ENCODE measurements around the gene KLRD1. TPM values are rescaled to one million over a fixed set of nuclear protein-coding genes. Genes with fewer than 3 reads are reported as not detected.
"Not testable (repeated sequence)": the region's sequence is repeated elsewhere in the genome, so short reads cannot be mapped to it uniquely, and the experiment has no call there.

Gene KLRD1
- total RNA-seq, 1 donor from 2014 or later, result 3.5 TPM

DNA sequence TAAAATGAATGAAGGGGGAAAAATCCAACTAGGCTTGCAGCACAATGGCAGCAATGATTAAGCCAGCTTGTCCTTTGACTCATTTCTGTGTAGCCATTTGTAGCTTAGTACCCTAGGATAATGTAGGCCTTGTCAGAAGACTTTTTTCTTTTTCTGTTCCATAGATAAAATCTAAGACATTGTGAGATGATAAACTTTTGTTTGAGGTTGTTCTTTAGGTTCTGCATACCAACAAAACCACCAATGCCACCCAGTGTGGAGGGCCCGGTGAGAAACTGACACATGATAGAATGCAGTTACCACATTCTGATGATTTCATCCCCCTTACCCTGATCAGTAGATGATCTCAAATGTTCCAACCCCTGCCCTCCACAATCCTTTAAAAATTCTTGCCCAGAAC, 6.6 kb upstream of the KLRD1 start:
- no peaks in the 10 kb centered on the region for H3K27me3 Mint-ChIP-seq (ENCODE audit: low read depth)
- H3K36me3 Mint-ChIP-seq (ENCODE audit: low read depth), result peaks cover 14% of the 10 kb centered on the region
- no peak overlapping the region for H3K4me3 Mint-ChIP-seq (ENCODE audit: low read depth)
- DNase-seq (ENCODE audit: low spot score), result no peak
- peaks cover 59% of the 10 kb centered on the region for H3K4me1 Mint-ChIP-seq (ENCODE audit: low read depth)
- H3K27ac Mint-ChIP-seq, result peak overlapping the region; percentile 72
- intact Hi-C loops (cut with micrococcal nuclease), result loop anchor here (1.0 to 10.0 kb wide), 8 partner anchors 8 to 1274 kb away; partner anchors contain the start of gene CLEC2B
- peaks cover 20% of the 10 kb centered on the region for H3K9me3 Mint-ChIP-seq

DNA sequence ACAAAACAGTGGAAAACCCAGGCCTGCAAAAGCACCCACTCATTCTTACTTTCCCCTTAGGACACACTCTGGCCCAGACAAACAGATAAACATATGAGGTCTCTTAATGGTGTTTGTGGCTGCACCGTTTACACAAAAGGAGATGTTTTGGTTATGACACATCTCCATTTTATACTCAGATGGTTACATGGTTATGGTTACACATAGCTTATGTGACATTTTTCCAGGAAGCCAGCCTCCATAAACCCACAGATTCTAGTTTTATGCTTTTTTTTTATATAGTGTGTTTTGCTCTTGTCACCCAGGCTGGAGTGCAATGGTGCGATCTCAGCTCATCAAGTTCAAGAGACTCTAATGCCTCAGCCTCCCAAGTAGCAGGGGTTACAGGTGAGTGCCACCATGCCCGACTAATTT, 3.5 kb upstream of the KLRD1 start:
- intact Hi-C loops (cut with micrococcal nuclease), result loop anchor here (1.0 to 10.0 kb wide), 10 partner anchors 16 to 1277 kb away; partner anchors contain the start of genes CLEC2B and GABARAPL1
- peaks cover 14% of the 10 kb centered on the region for H3K36me3 Mint-ChIP-seq (ENCODE audit: low read depth)
- peaks cover 7% of the 10 kb centered on the region for H3K27me3 Mint-ChIP-seq (ENCODE audit: low read depth)
- no peak overlapping the region for H3K4me3 Mint-ChIP-seq (ENCODE audit: low read depth)
- DNase-seq (ENCODE audit: low spot score), result peak; percentile 18
- peaks cover 20% of the 10 kb centered on the region for H3K9me3 Mint-ChIP-seq
- H3K27ac Mint-ChIP-seq, result peak overlapping the region; percentile 34
- peaks cover 49% of the 10 kb centered on the region for H3K4me1 Mint-ChIP-seq (ENCODE audit: low read depth)

DNA sequence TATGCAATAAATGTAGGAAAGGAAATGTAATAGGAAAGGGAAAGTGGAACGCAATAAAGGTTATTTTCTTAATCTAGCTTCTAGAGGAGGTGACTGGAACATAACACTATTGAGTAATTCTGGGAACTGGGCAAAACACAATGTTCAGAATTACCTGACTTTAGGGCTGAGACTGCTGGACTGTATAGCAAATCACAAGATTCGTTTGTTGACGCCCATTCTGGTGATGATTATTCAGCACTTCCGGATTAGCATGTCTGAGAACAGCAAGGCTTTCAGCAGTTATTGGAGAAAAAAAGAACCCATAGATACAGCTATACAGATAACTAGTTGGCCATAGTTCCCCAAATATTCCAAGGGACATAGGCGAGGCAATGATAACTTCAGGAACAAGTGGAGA, 2.3 kb upstream of the KLRD1 start:
- peaks cover 46% of the 10 kb centered on the region for H3K4me1 Mint-ChIP-seq (ENCODE audit: low read depth)
- no peak overlapping the region for H3K27ac Mint-ChIP-seq
- peaks cover 15% of the 10 kb centered on the region for H3K9me3 Mint-ChIP-seq
- intact Hi-C loops (cut with micrococcal nuclease), result loop anchor here (2.0 to 10.0 kb wide), 4 partner anchors 59 to 511 kb away; no protein-coding TSS in a partner anchor
- DNase-seq (ENCODE audit: low spot score), result no peak
- H3K27me3 Mint-ChIP-seq (ENCODE audit: low read depth), result peaks cover 10% of the 10 kb centered on the region
- H3K36me3 Mint-ChIP-seq (ENCODE audit: low read depth), result peaks cover 14% of the 10 kb centered on the region
- H3K4me3 Mint-ChIP-seq (ENCODE audit: low read depth), result no peak overlapping the region

DNA sequence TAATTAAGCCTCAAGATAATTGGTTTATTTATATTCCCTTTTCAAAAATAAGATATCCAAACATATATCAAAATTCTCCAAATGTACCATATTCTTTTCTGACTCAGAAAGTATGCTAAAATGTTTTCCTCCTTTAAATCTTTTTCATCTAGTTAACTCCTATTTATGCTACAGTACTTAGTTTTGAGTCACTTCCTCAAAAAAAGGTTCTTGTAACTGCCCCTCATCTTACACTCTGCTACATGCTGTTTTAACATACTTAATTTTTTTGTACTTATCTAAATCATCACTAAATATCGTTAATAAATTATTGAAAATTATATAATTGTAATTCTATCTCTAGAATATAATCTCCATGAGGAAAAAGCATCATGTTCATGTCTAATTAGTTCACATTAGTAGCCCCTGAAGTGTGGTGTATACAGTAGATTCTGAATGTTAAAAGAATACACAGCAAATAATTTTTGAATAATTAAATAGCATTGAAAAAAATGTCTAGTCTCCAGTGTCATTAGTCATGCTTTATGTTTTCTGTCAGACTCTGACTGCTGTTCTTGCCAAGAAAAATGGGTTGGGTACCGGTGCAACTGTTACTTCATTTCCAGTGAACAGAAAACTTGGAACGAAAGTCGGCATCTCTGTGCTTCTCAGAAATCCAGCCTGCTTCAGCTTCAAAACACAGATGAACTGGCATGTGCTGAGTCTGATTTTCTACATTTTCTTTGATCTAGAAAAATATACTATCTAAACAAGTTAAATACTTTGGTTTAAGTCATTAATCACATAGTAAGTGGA, 3.5 kb downstream of the KLRD1 start:
- H3K4me3 Mint-ChIP-seq (ENCODE audit: low read depth), result no peak overlapping the region
- H3K27me3 Mint-ChIP-seq (ENCODE audit: low read depth), result peaks cover 14% of the 10 kb centered on the region
- no peaks in the 10 kb centered on the region for H3K9me3 Mint-ChIP-seq
- no peak overlapping the region for H3K27ac Mint-ChIP-seq
- intact Hi-C loops (cut with micrococcal nuclease), result no loop called here
- peaks cover 3% of the 10 kb centered on the region for H3K4me1 Mint-ChIP-seq (ENCODE audit: low read depth)
- no peak for DNase-seq (ENCODE audit: low spot score)
- H3K36me3 Mint-ChIP-seq (ENCODE audit: low read depth), result no peaks in the 10 kb centered on the region

DNA sequence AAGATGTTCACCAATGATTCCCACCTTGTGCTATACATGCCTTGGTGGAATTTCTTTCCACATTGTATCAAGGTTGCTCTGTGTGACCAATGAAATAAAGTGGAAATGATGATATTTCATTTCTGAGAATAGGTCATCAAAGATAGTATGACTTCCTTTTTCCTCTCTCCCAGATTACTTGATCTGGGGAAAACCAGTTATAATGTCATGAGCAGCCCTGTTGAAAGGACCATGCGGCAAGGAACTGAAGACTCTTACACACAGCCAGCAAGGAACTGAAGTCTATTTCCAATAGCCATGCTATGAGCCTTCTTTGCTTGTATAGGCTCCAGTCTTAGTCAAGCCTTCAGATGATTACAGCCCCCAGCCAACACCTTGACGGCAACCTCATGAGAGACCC, 11.7 kb downstream of the KLRD1 start:
- DNase-seq (ENCODE audit: low spot score), result no peak
- Mint-ChIP-seq H3K4me3 (ENCODE audit: low read depth) (no peak overlapping the region), H3K4me1 (ENCODE audit: low read depth) (peaks cover 37% of the 10 kb centered on the region), H3K36me3 (ENCODE audit: low read depth) (peaks cover 24% of the 10 kb centered on the region), H3K9me3 (peaks cover 30% of the 10 kb centered on the region), H3K27ac (peak overlapping the region; percentile 77), H3K27me3 (ENCODE audit: low read depth) (peaks cover 1% of the 10 kb centered on the region)
- intact Hi-C loops (cut with micrococcal nuclease), result no loop called here

DNA sequence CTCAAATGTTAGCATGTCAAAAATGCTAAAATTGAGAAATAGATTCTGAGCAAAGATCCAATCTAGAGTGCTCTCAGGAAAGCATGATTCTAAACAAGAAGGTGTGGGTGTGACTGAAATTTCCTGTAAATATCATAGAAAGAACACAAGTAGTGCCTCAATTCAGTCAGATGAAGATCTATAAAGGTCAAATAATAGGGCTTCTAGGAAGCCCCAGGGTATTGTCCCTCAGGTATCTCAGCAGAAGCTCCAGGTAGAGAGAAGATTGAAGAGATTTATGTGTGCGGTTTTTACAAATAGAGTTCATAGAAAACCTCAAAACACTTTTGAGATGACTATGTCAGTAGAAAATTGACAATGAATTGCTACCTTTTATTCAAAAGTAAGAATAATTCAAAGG, 13.0 kb downstream of the KLRD1 start:
- H3K36me3 Mint-ChIP-seq (ENCODE audit: low read depth), result peaks cover 26% of the 10 kb centered on the region

DNA sequence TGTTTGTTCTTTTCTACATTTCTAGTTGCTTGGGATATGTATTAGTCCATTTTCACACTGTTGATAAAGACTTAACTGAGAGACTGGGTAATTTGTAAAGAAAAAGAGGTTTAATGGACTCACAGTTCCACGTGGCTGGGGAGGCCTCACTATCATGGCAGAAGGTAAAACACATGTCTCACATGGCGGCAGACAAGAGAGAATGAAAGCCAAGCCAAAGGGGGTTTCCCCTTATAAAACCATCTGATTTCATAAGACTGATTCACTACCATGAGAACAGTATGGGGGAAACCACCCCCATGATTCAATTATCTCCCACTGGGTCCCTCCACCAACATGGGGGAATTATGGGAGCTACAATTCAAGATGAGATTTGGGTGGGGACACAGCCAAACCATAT, 21.0 kb downstream of the KLRD1 start:
- DNase-seq (ENCODE audit: low spot score); H3K4me1 Mint-ChIP-seq (ENCODE audit: low read depth); H3K27ac Mint-ChIP-seq; H3K4me3 Mint-ChIP-seq (ENCODE audit: low read depth); H3K27me3 Mint-ChIP-seq (ENCODE audit: low read depth); H3K36me3 Mint-ChIP-seq (ENCODE audit: low read depth); intact Hi-C loops (cut with micrococcal nuclease): not testable (repeated sequence)
- H3K9me3 Mint-ChIP-seq, result peaks cover 42% of the 10 kb centered on the region

More for the DNA sequence above, 13.0 kb downstream of the KLRD1 start:
- peaks cover 35% of the 10 kb centered on the region for H3K9me3 Mint-ChIP-seq
- intact Hi-C loops (cut with micrococcal nuclease), result loop anchor here (1.0 to 5.0 kb wide), 7 partner anchors 16 to 352 kb away; partner anchors contain the start of gene STYK1
- no peak overlapping the region for H3K4me3 Mint-ChIP-seq (ENCODE audit: low read depth)
- peak overlapping the region; percentile 77 for H3K27ac Mint-ChIP-seq
- no peak for DNase-seq (ENCODE audit: low spot score)
- H3K27me3 Mint-ChIP-seq (ENCODE audit: low read depth), result peaks cover 3% of the 10 kb centered on the region
- peaks cover 37% of the 10 kb centered on the region for H3K4me1 Mint-ChIP-seq (ENCODE audit: low read depth)

DNA sequence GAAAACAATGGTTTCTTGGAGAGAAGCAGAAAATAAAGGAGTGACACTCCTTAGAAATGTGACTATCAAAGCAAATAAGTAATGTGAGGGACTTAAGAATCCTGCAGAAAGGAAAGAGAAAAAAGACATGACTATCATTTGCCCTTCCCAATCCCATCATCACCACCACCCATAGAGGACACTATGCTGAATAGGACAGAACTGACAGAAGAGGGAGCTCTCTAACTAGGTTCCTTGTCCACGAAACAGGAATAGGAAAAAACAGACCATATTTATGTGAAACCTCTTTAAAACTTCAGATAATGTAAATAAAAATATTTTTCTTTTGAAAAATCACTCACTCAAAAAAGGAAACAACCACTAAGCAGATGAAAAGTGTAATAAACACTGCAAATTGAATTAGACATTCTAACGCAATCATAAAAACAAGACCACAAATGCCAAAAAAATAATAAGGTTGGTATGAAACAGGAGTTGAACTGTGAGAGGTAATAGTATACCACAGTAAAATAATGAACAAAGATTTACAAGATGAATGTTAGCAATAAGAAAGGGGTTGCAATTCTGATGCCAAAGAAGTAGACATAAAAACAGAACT, 24.1 kb downstream of the KLRD1 start:
- intact Hi-C loops (cut with micrococcal nuclease), result loop anchor here (2.0 kb wide), 1 partner anchor 227 kb away; no protein-coding TSS in a partner anchor
- no peak overlapping the region for H3K27ac Mint-ChIP-seq
- peaks cover 27% of the 10 kb centered on the region for H3K9me3 Mint-ChIP-seq
- no peaks in the 10 kb centered on the region for H3K36me3 Mint-ChIP-seq (ENCODE audit: low read depth)
- peaks cover 14% of the 10 kb centered on the region for H3K27me3 Mint-ChIP-seq (ENCODE audit: low read depth)
- DNase-seq (ENCODE audit: low spot score), result no peak
- H3K4me3 Mint-ChIP-seq (ENCODE audit: low read depth), result no peak overlapping the region
- H3K4me1 Mint-ChIP-seq (ENCODE audit: low read depth), result peaks cover 4% of the 10 kb centered on the region

DNA sequence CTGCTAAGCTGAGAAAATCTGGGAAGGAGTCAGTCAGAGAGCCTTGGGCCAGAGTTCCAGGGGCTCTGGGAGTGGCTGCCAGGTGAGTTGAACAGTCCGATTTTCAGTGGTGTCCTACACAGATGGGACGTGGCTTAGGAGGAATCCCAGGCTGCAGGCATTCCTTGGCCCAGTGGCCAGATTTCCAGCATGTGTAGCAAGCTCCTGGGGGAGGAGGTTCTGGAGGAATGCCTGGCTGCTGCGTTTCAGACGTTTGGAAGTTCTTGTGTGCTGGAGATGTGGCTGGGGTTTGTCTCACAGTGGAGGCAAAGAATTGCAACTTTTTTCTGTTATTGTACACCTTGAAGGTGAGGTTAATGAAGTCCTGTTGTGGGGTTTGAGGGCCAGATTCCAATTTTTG, 28.5 kb downstream of the KLRD1 start:
- H3K9me3 Mint-ChIP-seq; DNase-seq (ENCODE audit: low spot score); H3K27ac Mint-ChIP-seq; H3K4me1 Mint-ChIP-seq (ENCODE audit: low read depth); intact Hi-C loops (cut with micrococcal nuclease); H3K36me3 Mint-ChIP-seq (ENCODE audit: low read depth); H3K4me3 Mint-ChIP-seq (ENCODE audit: low read depth): not testable (repeated sequence)
- peaks cover 23% of the 10 kb centered on the region for H3K27me3 Mint-ChIP-seq (ENCODE audit: low read depth)

DNA sequence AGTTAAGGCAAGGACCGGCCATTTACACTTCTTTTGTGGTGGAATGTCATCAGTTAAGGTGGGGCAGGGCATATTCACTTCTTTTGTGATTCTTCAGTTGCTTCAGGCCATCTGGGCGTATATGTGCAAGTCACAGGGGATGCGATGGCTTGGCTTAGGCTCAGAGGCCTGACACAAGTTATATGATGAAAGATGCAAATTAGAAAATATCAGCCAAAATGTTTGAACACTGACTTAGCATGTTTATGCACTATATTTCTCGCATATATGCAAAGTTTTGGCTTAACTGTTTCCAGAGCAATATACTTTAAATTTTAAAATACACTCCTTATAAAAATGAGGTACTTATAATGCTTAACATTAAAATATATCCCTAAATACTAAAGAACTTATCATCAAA, 30.8 kb downstream of the KLRD1 start:
- H3K4me1 Mint-ChIP-seq (ENCODE audit: low read depth); H3K4me3 Mint-ChIP-seq (ENCODE audit: low read depth); DNase-seq (ENCODE audit: low spot score); intact Hi-C loops (cut with micrococcal nuclease); H3K27ac Mint-ChIP-seq; H3K36me3 Mint-ChIP-seq (ENCODE audit: low read depth): not testable (repeated sequence)
- Mint-ChIP-seq H3K27me3 (ENCODE audit: low read depth) (peaks cover 18% of the 10 kb centered on the region), H3K9me3 (peaks cover 11% of the 10 kb centered on the region)

DNA sequence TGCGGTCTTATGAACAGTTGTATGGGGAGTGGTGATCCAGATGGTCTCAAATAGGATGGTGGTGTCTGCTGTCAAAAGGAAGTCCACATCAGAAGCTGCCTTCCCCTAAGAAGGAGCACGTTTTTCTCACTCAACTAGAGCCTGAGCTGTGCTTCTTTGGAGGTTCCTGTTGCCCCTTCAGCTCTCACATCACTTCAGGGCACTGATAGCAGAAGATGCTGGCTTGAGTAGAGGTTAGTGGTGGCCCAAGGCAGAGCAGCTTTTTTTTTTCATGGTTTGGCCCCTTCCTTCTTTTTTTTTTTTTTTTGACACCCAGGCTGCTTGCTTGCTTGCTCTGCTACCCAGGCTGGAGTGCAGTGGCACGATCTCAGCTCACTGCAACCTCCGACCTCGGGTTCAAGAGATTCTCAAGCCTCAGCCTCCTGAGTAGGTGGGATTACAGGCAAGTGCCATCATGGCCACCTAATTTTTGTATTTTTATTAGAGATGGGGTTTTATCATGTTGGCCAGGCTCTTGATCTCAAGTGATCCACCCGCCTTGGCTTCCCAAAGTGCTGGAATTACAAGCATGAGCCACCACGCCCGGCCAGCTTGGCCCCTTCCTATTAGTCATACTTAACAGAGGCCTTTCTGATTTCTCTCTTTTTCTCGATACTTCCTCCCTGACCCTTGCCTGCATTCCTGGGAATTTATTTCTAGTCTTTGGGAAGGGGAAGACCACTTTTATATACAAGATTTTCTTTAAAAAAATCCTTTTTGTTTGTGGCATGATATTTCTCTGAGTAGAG, 31.6 kb downstream of the KLRD1 start:
- Mint-ChIP-seq H3K36me3 (ENCODE audit: low read depth) (no peaks in the 10 kb centered on the region), H3K27me3 (ENCODE audit: low read depth) (peaks cover 18% of the 10 kb centered on the region)
- intact Hi-C loops (cut with micrococcal nuclease), result no loop called here

DNA sequence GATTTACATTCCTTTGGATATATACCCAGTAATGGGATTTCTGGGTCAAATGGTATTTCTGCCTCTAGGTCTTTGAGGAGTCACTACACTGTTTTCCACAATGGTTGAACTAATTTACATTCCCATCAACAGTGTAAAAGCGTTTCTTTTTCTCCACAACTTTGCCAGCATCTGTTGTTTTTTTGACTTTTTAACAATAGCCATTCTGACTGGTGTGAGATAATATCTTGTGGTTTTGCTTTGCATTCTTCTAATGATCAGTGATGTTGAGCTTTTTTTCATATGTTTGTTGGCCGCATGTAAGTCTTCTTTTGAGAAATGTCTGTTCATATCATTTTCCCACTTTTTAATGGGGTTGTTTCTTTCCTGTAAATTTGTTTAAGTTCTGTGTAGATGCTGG, 33.3 kb downstream of the KLRD1 start:
- intact Hi-C loops (cut with micrococcal nuclease); H3K36me3 Mint-ChIP-seq (ENCODE audit: low read depth); DNase-seq (ENCODE audit: low spot score); H3K27ac Mint-ChIP-seq; H3K4me3 Mint-ChIP-seq (ENCODE audit: low read depth); H3K4me1 Mint-ChIP-seq (ENCODE audit: low read depth): not testable (repeated sequence)
- Mint-ChIP-seq H3K27me3 (ENCODE audit: low read depth) (peaks cover 18% of the 10 kb centered on the region), H3K9me3 (peaks cover 11% of the 10 kb centered on the region)

More for the DNA sequence above, 31.6 kb downstream of the KLRD1 start:
- H3K9me3 Mint-ChIP-seq, result peaks cover 11% of the 10 kb centered on the region
- H3K4me3 Mint-ChIP-seq (ENCODE audit: low read depth), result no peak overlapping the region
- H3K4me1 Mint-ChIP-seq (ENCODE audit: low read depth), result peaks cover 6% of the 10 kb centered on the region
- no peak for DNase-seq (ENCODE audit: low spot score)
- no peak overlapping the region for H3K27ac Mint-ChIP-seq
